HEK293T (cell line): ENCODE measurements around the gene FUT8.

ENCODE experiments used
- CTCF ChIA-PET: fragments of 350-600 bp; formaldehyde crosslinking; extraction: SDS; loops from one replicate; lab custom pipeline; 2021; ENCODE audit warnings: antibody characterized with exemption, inconsistent platforms; lab: Yijun Ruan, JAX
- POLR2A ChIA-PET: fragments of 350-600 bp; formaldehyde crosslinking; extraction: SDS; loops from one replicate; lab custom pipeline; 2020; ENCODE audit warnings: antibody characterized with exemption, inconsistent platforms; lab: Yijun Ruan, JAX
- DNase-seq: peaks from one replicate; pipeline ENCODE4 v3.0.0; 2012; ENCODE audit warnings: mixed read lengths; ENCODE audit errors: extremely low spot score
- ARNT ChIP-seq: fragments of 450-650 bp; IDR thresholded peaks from 2 replicates; pipeline ENCODE4 v1.6.1; 2017; ENCODE audit warnings: mild to moderate bottlenecking
- BHLHE40 ChIP-seq: fragments of 450-650 bp; IDR thresholded peaks from 2 replicates; pipeline ENCODE4 v1.6.1; 2016; ENCODE audit warnings: mild to moderate bottlenecking, moderate library complexity, borderline replicate concordance
- CTBP1 ChIP-seq: fragments of 450-650 bp; IDR thresholded peaks from 2 replicates; pipeline ENCODE4 v1.6.1; 2016; ENCODE audit warnings: borderline replicate concordance
- ELF4 ChIP-seq: fragments of 450-650 bp; IDR thresholded peaks from 2 replicates; pipeline ENCODE4 v1.6.1; 2017; ENCODE audit warnings: antibody characterized with exemption
- FOXA1 ChIP-seq: fragments of 450-650 bp; IDR thresholded peaks from 2 replicates; pipeline ENCODE4 v1.6.1; 2016; ENCODE audit warnings: mild to moderate bottlenecking
- FOXK2 ChIP-seq: fragments of 450-650 bp; IDR thresholded peaks from 2 replicates; pipeline ENCODE4 v1.6.1; 2016; ENCODE audit warnings: mild to moderate bottlenecking
- FOXM1 ChIP-seq: fragments of 450-650 bp; IDR thresholded peaks from 2 replicates; pipeline ENCODE4 v1.6.1; 2017; ENCODE audit warnings: mild to moderate bottlenecking, borderline replicate concordance
- HDGF ChIP-seq: fragments of 450-650 bp; IDR thresholded peaks from 2 replicates; pipeline ENCODE4 v1.6.1; 2017; ENCODE audit warnings: antibody characterized with exemption, borderline replicate concordance
- L3MBTL2 ChIP-seq: fragments of 450-650 bp; conservative IDR thresholded peaks from 2 replicates; pipeline ENCODE4 v1.6.1; 2016; ENCODE audit warnings: mild to moderate bottlenecking
- LEF1 ChIP-seq: fragments of 450-650 bp; IDR thresholded peaks from 2 replicates; pipeline ENCODE4 v1.6.1; 2017; ENCODE audit warnings: mild to moderate bottlenecking, borderline replicate concordance
- NFRKB ChIP-seq: fragments of 450-650 bp; IDR thresholded peaks from 2 replicates; pipeline ENCODE4 v1.6.1; 2016; ENCODE audit warnings: mild to moderate bottlenecking, moderate library complexity
- PKNOX1 ChIP-seq: fragments of 450-650 bp; IDR thresholded peaks from 2 replicates; pipeline ENCODE4 v1.6.1; 2016
- SP1 ChIP-seq: fragments of 450-650 bp; IDR thresholded peaks from 2 replicates; pipeline ENCODE4 v1.6.1; 2017
- SUZ12 ChIP-seq: fragments of 450-650 bp; IDR thresholded peaks from 2 replicates; pipeline ENCODE4 v1.6.1; 2016; ENCODE audit warnings: mild to moderate bottlenecking
- TARDBP ChIP-seq: fragments of 450-650 bp; IDR thresholded peaks from 2 replicates; pipeline ENCODE4 v1.6.1; 2016
- ZNF384 ChIP-seq: fragments of 450-650 bp; IDR thresholded peaks from 2 replicates; pipeline ENCODE4 v1.6.1; 2016

Gene FUT8

GRCh38 chr14:65594882-65595237 is 182.3 kb downstream of the FUT8 start:
- ChIA-PET CTCF (no interaction called here), POLR2A (no interaction called here)
- no peak for DNase-seq
- TF ChIP-seq LEF1 (no peak), SP1 (no peak), L3MBTL2 (no peak), FOXA1 (no peak), ZNF384 (no peak), BHLHE40 (no peak), SUZ12 (no peak), HDGF (no peak), FOXK2 (no peak), ARNT (no peak), PKNOX1 (no peak), CTBP1 (no peak), ELF4 (no peak), NFRKB (no peak), TARDBP (no peak), FOXM1 (no peak)

- CTCF ChIA-PET, result interaction anchor here (0.6 kb wide), 1 partner anchor 10 kb away, joined by 8 read pairs; no protein-coding TSS in a partner anchor
These were observed 186.8 kb downstream of the FUT8 start for GRCh38 chr14:65599375-65599774.

GRCh38 chr14:65600742-65601141 is 188.2 kb downstream of the FUT8 start:
- POLR2A ChIA-PET, result no interaction called here
- DNase-seq, result no peak
- no peak for TF ChIP-seq FOXA1
- no peak for TF ChIP-seq PKNOX1
- TF ChIP-seq ARNT, result no peak
- TF ChIP-seq SP1, result no peak
- no peak for TF ChIP-seq ELF4
- TF ChIP-seq SUZ12, result no peak
- TF ChIP-seq HDGF, result no peak
- no peak for TF ChIP-seq TARDBP
- TF ChIP-seq NFRKB, result no peak
- TF ChIP-seq BHLHE40, result no peak
- no peak for TF ChIP-seq ZNF384
- no peak for TF ChIP-seq FOXK2
- TF ChIP-seq FOXM1, result no peak
- no peak for TF ChIP-seq L3MBTL2
- no peak for TF ChIP-seq LEF1
- no peak for TF ChIP-seq CTBP1
- CTCF ChIA-PET, result interaction anchor here (0.8 kb wide), 1 partner anchor 129 kb away, joined by 3 read pairs; no protein-coding TSS in a partner anchor

More at GRCh38 chr14:65599375-65599774, 186.8 kb downstream of the FUT8 start:
- POLR2A ChIA-PET, result no interaction called here
- TF ChIP-seq ZNF384 (no peak), L3MBTL2 (no peak), FOXM1 (no peak)
- DNase-seq, result no peak

GRCh38 chr14:65604535-65604934 is 192.0 kb downstream of the FUT8 start:
- DNase-seq, result no peak
- ChIA-PET POLR2A (no interaction called here), CTCF (no interaction called here)
- TF ChIP-seq CTBP1 (no peak), SP1 (no peak), ZNF384 (no peak), PKNOX1 (no peak), L3MBTL2 (no peak), ARNT (no peak), NFRKB (no peak), BHLHE40 (no peak), FOXA1 (no peak), FOXM1 (no peak), SUZ12 (no peak), FOXK2 (no peak)

- DNase-seq, result no peak
- POLR2A ChIA-PET, result no interaction called here
- TF ChIP-seq ZNF384 (no peak), PKNOX1 (no peak), HDGF (no peak), FOXA1 (no peak)
- CTCF ChIA-PET, result no interaction called here
These were observed 192.4 kb downstream of the FUT8 start for GRCh38 chr14:65604936-65605335.

- ChIA-PET CTCF (no interaction called here), POLR2A (no interaction called here)
- no peak for DNase-seq
- TF ChIP-seq BHLHE40 (no peak), NFRKB (no peak), FOXA1 (no peak)
These were observed 193.9 kb downstream of the FUT8 start for GRCh38 chr14:65606460-65606859.
